ENCODE measurements around the gene YJU2.
"Not testable (repeated sequence)": the region's sequence is repeated elsewhere in the genome, so short reads cannot be mapped to it uniquely, and the experiment has no call there.

YJU2 gene

DNA sequence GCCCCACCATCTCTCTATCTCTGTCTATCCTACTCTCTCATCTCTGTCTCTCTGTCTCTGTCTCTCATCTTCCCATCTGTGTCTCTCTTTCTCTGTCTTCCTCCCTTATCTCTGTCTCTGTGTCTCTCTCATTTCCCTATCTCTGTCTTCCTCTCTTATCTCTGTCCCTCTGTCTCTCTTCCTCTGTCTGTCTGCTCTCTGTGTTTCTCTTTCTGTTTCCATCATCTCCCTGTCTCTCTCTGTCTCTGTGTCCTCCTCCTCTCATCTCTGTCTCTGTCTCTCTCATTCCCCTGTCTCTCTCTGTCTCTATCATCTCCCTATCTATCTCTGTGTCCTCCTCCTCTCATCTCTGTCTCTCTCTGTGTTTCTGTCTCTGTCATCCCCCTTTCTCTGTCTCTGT is 19.1 kb upstream of the YJU2 start:
- no peak for DNase-seq (ENCODE audit: low spot score)
- TF ChIP-seq, protein P1, sequence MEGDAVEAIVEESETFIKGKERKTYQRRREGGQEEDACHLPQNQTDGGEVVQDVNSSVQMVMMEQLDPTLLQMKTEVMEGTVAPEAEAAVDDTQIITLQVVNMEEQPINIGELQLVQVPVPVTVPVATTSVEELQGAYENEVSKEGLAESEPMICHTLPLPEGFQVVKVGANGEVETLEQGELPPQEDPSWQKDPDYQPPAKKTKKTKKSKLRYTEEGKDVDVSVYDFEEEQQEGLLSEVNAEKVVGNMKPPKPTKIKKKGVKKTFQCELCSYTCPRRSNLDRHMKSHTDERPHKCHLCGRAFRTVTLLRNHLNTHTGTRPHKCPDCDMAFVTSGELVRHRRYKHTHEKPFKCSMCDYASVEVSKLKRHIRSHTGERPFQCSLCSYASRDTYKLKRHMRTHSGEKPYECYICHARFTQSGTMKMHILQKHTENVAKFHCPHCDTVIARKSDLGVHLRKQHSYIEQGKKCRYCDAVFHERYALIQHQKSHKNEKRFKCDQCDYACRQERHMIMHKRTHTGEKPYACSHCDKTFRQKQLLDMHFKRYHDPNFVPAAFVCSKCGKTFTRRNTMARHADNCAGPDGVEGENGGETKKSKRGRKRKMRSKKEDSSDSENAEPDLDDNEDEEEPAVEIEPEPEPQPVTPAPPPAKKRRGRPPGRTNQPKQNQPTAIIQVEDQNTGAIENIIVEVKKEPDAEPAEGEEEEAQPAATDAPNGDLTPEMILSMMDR (conservative IDR thresholded peaks at IDR 0.05; ENCODE audit: low read depth) = no peak
- ChIA-PET POLR2A (ENCODE audit: low non-redundant PET) (no interaction called here), CTCF (no interaction called here)
- no peak overlapping the region for H3K27ac ChIP-seq

DNA sequence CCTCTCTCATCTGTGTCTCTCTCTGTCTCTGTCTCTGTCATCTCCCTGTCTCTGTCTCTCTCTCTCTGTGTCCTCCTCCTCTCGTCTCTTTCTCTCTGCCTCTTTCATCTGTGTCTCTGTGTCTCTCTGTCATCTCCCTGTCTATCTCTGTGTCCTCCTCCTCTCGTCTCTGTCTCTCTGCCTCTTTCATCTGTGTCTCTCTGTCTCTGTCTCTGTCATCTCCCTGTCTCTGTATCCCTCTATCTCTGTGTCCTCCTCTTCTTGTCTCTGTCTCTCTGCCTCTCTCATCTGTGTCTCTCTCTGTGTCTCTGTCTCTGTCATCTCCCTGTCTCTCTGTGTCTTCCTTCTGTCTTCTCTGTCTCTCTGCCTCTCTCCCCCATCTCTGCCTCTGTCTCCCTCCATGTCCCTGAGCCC is 18.1 kb upstream of the YJU2 start:
- TF ChIP-seq, protein P1 (conservative IDR thresholded peaks at IDR 0.05; ENCODE audit: low read depth) = no peak
- ChIA-PET CTCF (no interaction called here), POLR2A (ENCODE audit: low non-redundant PET) (no interaction called here)
- DNase-seq (ENCODE audit: low spot score) = no peak
- no peak overlapping the region for H3K27ac ChIP-seq

DNA sequence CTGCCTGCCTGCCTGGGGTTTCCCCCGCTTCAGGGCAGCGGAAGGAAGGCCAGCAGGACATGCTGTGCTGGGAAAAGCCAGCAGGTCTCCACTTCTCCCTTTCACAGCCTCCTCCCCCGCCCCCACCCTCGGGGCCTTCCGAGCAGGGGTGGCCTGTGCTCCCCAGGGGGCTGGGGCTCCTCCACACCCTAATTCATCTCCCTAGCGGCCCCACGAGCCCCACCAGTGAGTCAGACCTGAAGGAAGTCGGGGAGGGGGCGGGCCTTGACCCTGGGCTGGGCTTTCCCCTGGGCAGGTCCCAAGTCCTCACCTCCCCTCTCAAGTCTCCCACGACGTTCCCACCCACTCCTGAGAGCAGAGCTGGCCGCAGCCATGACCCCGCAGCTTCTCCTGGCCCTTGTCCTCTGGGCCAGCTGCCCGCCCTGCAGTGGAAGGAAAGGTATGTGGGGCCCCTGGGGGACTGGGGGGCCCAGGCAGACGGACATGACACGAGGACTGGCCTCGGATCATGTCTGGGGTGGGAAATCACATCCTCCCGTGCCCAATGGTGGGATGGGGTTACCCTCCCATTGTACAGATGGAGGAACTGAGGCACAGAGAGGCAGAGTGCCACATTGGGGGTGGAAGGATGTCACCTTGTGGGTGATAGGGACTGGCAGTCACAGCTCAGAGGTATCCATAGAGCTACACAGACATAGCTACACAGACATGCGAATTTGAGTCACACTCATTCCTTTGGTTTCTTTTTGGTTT is 17.5 kb upstream of the YJU2 start, which contains the start of gene EBI3:
Gene EBI3, plus strand, starts transcription at position 345 of the 753 bp plus-strand sequence. Its CDS starts 28 bp downstream, at position 373.
- TF ChIP-seq, protein P1 (conservative IDR thresholded peaks at IDR 0.05; ENCODE audit: low read depth) = no peak
- DNase-seq (ENCODE audit: low spot score) = no peak
- H3K27ac ChIP-seq = no peak within 1 kb of the TSS
- POLR2A ChIA-PET (ENCODE audit: low non-redundant PET) = no interaction called here
- CTCF ChIA-PET = no interaction called here

DNA sequence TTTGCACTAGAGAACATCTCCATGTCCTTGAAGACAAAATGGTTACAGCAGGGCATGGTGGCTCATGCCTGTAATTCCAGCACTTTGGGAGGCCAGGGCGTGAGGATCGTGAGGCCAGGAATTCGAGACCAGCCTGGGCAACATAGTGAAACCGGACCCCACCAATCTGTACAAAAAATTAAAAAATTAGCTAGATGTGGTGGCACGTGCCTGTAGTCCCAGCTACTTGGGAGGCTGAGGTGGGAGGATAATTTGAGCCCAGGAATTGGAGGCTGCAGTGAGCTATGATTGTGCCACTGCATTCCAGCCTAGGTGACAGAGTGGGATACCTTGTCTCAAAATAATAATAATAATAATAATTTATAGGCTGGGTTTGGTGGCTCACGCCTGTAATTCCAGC is 16.6 kb upstream of the YJU2 start:
- CTCF ChIA-PET; DNase-seq (ENCODE audit: low spot score); H3K27ac ChIP-seq; POLR2A ChIA-PET (ENCODE audit: low non-redundant PET): not testable (repeated sequence)

DNA sequence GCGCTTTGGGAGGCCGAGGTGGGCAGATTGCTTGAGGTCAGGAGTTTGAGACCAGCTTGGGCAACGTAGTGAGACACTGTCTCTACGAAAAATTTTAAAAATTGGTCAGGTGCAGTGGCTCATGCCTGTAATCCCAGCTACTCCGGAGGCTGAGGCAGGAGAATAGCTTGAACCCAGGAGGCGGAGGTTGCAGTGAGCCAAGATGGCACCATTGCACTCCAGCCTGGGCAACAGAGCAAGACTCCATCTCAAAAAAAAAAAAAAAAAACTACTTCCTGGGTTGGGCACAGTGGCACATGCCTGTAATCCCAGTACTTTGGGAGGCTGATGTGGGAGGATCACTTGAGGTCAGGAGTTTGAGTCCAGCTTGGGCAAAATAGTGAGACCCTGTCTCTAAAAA is 15.4 kb upstream of the YJU2 start:
- DNase-seq (ENCODE audit: low spot score); POLR2A ChIA-PET (ENCODE audit: low non-redundant PET); H3K27ac ChIP-seq: not testable (repeated sequence)
- CTCF ChIA-PET = interaction anchor here (0.7 kb wide), 1 partner anchor 36 kb away, joined by 4 read pairs; no protein-coding TSS in a partner anchor

DNA sequence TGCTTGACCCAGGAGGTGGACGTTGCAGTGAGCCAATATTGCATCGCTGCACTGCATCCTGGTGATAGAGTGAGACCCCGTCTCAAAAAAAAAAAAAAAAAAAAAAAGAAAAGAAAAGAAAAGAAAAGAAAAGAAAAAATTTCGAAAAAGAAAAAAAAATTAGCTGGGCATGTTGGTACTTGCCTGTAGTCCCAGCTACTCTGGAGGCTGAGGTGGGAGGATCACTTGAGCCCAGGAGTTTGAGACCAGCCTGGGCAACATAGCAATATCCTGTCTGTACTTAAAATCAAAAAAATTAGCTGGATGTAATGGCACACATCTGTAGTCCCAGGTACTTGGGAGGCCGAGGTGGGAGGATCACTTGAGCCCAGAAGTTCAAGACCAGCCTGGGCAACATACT is 14.7 kb upstream of the YJU2 start:
- not testable (repeated sequence) for H3K27ac ChIP-seq; DNase-seq (ENCODE audit: low spot score)
- ChIA-PET CTCF (interaction anchor here (0.6 to 0.7 kb wide), 3 partner anchors 16 to 971 kb away, joined by 3 to 9 read pairs (median 4); no protein-coding TSS in a partner anchor), POLR2A (ENCODE audit: low non-redundant PET) (interaction anchor here (0.6 to 1.1 kb wide), 3 partner anchors 34 to 111 kb away, joined by 3 to 12 read pairs (median 3); no protein-coding TSS in a partner anchor)

DNA sequence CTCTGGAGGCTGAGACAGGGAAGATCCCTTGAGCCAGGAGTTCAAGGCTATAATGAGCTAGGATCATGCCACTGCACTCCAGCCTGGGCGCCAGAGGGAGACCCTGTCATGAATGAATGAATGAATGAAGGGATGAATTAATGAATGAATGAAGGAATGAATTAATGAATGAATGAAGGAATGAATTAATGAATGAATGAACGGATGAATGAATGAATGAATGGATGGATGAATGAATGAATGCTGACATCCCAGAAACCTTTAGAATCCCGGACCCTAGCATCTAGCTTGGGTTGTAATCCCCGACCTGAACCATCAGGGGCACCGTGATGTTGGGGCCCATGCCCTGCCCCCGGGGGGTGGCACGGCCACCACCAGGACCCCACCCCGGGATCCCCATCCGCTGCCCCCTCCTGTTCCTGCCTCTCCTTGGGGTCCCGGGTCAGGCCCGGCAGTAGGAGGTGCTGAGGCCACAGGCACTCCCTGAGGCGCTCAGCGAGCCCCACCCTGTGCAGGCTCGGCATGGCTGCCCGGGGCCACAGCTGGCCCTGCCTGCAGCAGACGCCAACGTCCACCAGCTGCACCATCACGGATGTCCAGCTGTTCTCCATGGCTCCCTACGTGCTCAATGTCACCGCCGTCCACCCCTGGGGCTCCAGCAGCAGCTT is 14.1 kb upstream of the YJU2 start:
- ChIA-PET POLR2A (ENCODE audit: low non-redundant PET) (interaction anchor here (0.6 to 1.1 kb wide), 5 partner anchors 20 to 110 kb away, joined by 3 to 12 read pairs (median 3); no protein-coding TSS in a partner anchor), CTCF (interaction anchor here (0.5 to 0.8 kb wide), 9 partner anchors 9 to 1091 kb away, joined by 3 to 5 read pairs (median 4); no protein-coding TSS in a partner anchor)
- TF ChIP-seq, protein P1 (conservative IDR thresholded peaks at IDR 0.05; ENCODE audit: low read depth) = no peak
- H3K27ac ChIP-seq = no peak overlapping the region
- DNase-seq (ENCODE audit: low spot score) = no peak
